Measurements from ENCODE around the gene F7. TPM values are rescaled to one million over a fixed set of nuclear protein-coding genes. Genes with fewer than 3 reads are reported as not detected.

Gene F7
- total RNA-seq, 1 experiment from 2014 or later = not detected

GRCh38 chr13:113112893-113113845 lies 7.6 kb downstream of the F7 start:
- intact Hi-C loops (cut with micrococcal nuclease) = no loop called here
- H3K27me3 ChIP-seq (ENCODE audit: low read length) = no peaks in the 10 kb centered on the region
- H3K4me1 ChIP-seq (ENCODE audit: insufficient read depth, low read length) = no peaks in the 10 kb centered on the region
- H3K4me3 ChIP-seq (ENCODE audit: low read length) = no peak overlapping the region
- no peak overlapping the region for H3K27ac ChIP-seq (ENCODE audit: low read length)
- CTCF ChIA-PET = no interaction called here
- no peaks in the 10 kb centered on the region for H3F3A ChIP-seq (ENCODE audit: low read length, unreplicated experiment)
- no peak for DNase-seq
- TF ChIP-seq EZH2 (IDR thresholded peaks at IDR 0.05; ENCODE audit: low read length, unreplicated experiment) (no peak), EZH2phosphoT487 (IDR thresholded peaks at IDR 0.05; ENCODE audit: borderline replicate concordance, low read length) (no peak), CTCF (conservative IDR thresholded peaks at IDR 0.05; ENCODE audit: low read depth, low read length) (no peak)
- no peaks in the 10 kb centered on the region for H4K20me1 ChIP-seq (ENCODE audit: low read length)
- no peaks in the 10 kb centered on the region for H3K9me3 ChIP-seq (ENCODE audit: low read length)
- ATAC-seq = no peak
- H3K9me2 ChIP-seq (replicated peaks; ENCODE audit: low read length) = no peaks in the 10 kb centered on the region
- H2AFZ ChIP-seq (ENCODE audit: low read length) = no peak overlapping the region
- no TSS peak for BruUV-seq (replicated peaks)
- no peak overlapping the region for H3K4me2 ChIP-seq (ENCODE audit: low read length)
- no peak overlapping the region for H3K9ac ChIP-seq (ENCODE audit: low read length)
- H3K36me3 ChIP-seq (ENCODE audit: low read depth, low read length) = no peaks in the 10 kb centered on the region
- POLR2A ChIA-PET (ENCODE audit: unreplicated experiment) = no interaction called here
- no peaks in the 10 kb centered on the region for H3K79me2 ChIP-seq (ENCODE audit: low read length)

GRCh38 chr13:113113846-113114271 lies 8.3 kb downstream of the F7 start:
- ChIA-PET POLR2A (ENCODE audit: unreplicated experiment) (no interaction called here), CTCF (no interaction called here)
- Histone ChIP-seq H3K36me3 (ENCODE audit: low read depth, low read length) (no peaks in the 10 kb centered on the region), H3K4me2 (ENCODE audit: low read length) (no peak overlapping the region), H3K79me2 (ENCODE audit: low read length) (no peaks in the 10 kb centered on the region), H2AFZ (ENCODE audit: low read length) (no peak overlapping the region), H4K20me1 (ENCODE audit: low read length) (no peaks in the 10 kb centered on the region), H3K9ac (ENCODE audit: low read length) (no peak overlapping the region), H3K9me3 (ENCODE audit: low read length) (no peaks in the 10 kb centered on the region), H3K27me3 (ENCODE audit: low read length) (no peaks in the 10 kb centered on the region), H3K9me2 (replicated peaks; ENCODE audit: low read length) (no peaks in the 10 kb centered on the region), H3K27ac (ENCODE audit: low read length) (no peak overlapping the region), H3F3A (ENCODE audit: low read length, unreplicated experiment) (no peaks in the 10 kb centered on the region), H3K4me3 (ENCODE audit: low read length) (no peak overlapping the region), H3K4me1 (ENCODE audit: insufficient read depth, low read length) (no peaks in the 10 kb centered on the region)
- ATAC-seq (no peak), DNase-seq (no peak)
- BruUV-seq (replicated peaks) = no TSS peak
- TF ChIP-seq EZH2 (IDR thresholded peaks at IDR 0.05; ENCODE audit: low read length, unreplicated experiment) = no peak
- no peak for TF ChIP-seq EZH2phosphoT487 (IDR thresholded peaks at IDR 0.05; ENCODE audit: borderline replicate concordance, low read length)
- no peak for TF ChIP-seq CTCF (conservative IDR thresholded peaks at IDR 0.05; ENCODE audit: low read depth, low read length)
- intact Hi-C loops (cut with micrococcal nuclease) = no loop called here

Data from PC-3 (cell line).